ENCODE data around the gene ARL8B. TPM values are rescaled to one million over a fixed set of nuclear protein-coding genes. Genes with fewer than 3 reads are reported as not detected.

The ARL8B gene
- polyA plus RNA-seq, 3 donors: 46.6 to 121 (median 101) TPM

GRCh38 chr3:5191555-5192304, 69.6 kb downstream of the ARL8B start:
- WGBS (ENCODE audit: insufficient coverage): no CpG with 5 or more reads among the region's 5 CpGs
- peak overlapping the region; percentile 8 for H3K4me2 ChIP-seq (replicated peaks; ENCODE audit: extremely low read depth, low read length, poor library complexity, severe bottlenecking)
- peaks cover 71 to 83% of the 10 kb centered on the region in 2 donors for H3K4me1 ChIP-seq (ENCODE audit: control insufficient read depth in 1 of 2, insufficient read depth in 2 of 2, low read length in 2 of 2)
- H3K27ac Mint-ChIP-seq: peak overlapping the region; percentile 17 to 92 (median 83)
- intact Hi-C loops (cut with micrococcal nuclease): loop anchor here (2.0 to 10.0 kb wide), 2 partner anchors 69 to 177 kb away; partner anchors contain the start of gene ARL8B (in 1 of the 2)
- H3K36me3 Mint-ChIP-seq: peaks cover 13 to 28% of the 10 kb centered on the region in 2 donors
- H3K4me1 Mint-ChIP-seq: peaks cover 73% of the 10 kb centered on the region
- TF ChIP-seq CTCF (IDR thresholded peaks at IDR 0.05): no peak
- peaks cover 92% of the 10 kb centered on the region for H3K79me2 ChIP-seq (ENCODE audit: insufficient read depth, low read length)
- DNase-seq: peak in 1 of 3 donors; percentile 37
- H3K27me3 ChIP-seq (ENCODE audit: control insufficient read depth in 2 of 2, insufficient read depth in 2 of 2, low read length in 2 of 2): no peaks in the 10 kb centered on the region
- no peak overlapping the region for H3K4me3 ChIP-seq (replicated peaks in 1 of 3; ENCODE audit: low read depth in 2 of 3, low read length in 3 of 3)
- H3K27me3 Mint-ChIP-seq (ENCODE audit: low read depth in 3 of 3): peaks cover 0 to 2% (median 0%) of the 10 kb centered on the region in 3 donors
- H3K9me3 Mint-ChIP-seq: no peaks in the 10 kb centered on the region
- peaks cover 0 to 10% of the 10 kb centered on the region in 2 donors for H3K36me3 ChIP-seq (replicated peaks in 1 of 2; ENCODE audit: control insufficient read depth in 1 of 2, insufficient read depth in 2 of 2, low read length in 2 of 2)
- H3K4me3 Mint-ChIP-seq: no peak overlapping the region
- H2AFZ ChIP-seq (ENCODE audit: insufficient read depth, low read depth, low read length, poor library complexity, severe bottlenecking): no peak overlapping the region
- H3K27ac ChIP-seq (ENCODE audit: low read depth in 1 of 2, low read length in 2 of 2): peak overlapping the region in 1 of 2 donors; percentile 51
- H3K9ac ChIP-seq (ENCODE audit: insufficient read depth, low read length, poor library complexity, severe bottlenecking): no peak overlapping the region
- H3K9me3 ChIP-seq (replicated peaks in 1 of 2; ENCODE audit: control insufficient read depth in 1 of 2, insufficient read depth in 1 of 2, low read length in 2 of 2): no peaks in the 10 kb centered on the region
- peaks cover 59% of the 10 kb centered on the region for H4K20me1 ChIP-seq (ENCODE audit: insufficient read depth, low read length)

DNA sequence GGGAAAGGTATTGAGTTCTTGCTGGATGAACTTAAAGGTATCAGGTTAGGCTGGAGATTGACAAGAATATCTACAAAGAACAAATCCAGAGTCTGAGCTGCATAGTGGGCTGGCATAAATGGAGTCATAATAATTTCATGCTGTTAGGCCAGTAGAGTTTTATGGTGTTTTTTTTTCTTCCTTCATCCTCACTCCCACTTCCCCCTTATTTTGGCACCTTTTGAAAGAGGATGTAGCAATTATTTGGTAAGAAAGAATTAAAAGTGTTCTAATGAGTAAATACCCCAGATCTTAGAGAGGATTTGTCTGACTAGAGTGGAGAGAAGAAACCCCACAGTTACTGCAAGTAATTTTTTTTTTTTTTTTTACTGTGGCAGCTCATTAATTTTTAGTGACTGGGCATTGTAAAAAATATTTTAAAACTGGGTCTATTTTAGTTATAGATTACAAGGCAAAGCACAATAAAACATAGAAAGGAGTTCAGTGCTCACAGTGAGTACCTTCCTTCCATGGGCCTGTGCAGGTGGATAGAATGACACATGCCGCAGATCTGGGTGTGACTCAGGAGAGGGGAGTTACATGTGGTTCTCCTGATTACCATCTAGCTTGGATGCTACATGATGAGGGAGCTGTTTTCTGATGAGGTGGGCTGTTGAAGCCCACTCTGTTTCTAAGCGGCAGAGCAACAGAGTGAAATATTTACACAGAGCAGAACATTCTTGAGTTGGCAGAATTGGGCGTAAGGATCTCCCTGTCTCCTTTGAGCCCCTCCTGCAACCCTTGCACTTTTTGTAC, 70.7 kb downstream of the ARL8B start:
- Mint-ChIP-seq H3K27ac (peak overlapping the region; percentile 82 to 92 (median 86)), H3K4me3 (peak overlapping the region; percentile 11 to 16), H3K9me3 (no peaks in the 10 kb centered on the region), H3K27me3 (ENCODE audit: low read depth in 3 of 3) (no peaks in the 10 kb centered on the region), H3K4me1 (peaks cover 80% of the 10 kb centered on the region), H3K36me3 (peaks cover 20 to 33% of the 10 kb centered on the region in 2 donors)
- H3K4me1 ChIP-seq (ENCODE audit: control insufficient read depth in 1 of 2, insufficient read depth in 2 of 2, low read length in 2 of 2): peaks cover 77 to 88% of the 10 kb centered on the region in 2 donors
- H3K79me2 ChIP-seq (ENCODE audit: insufficient read depth, low read length): peaks cover 96% of the 10 kb centered on the region
- peak overlapping the region; percentile 5 to 51 for H3K27ac ChIP-seq (ENCODE audit: low read depth in 1 of 2, low read length in 2 of 2)
- no peaks in the 10 kb centered on the region for H3K9me3 ChIP-seq (replicated peaks in 1 of 2; ENCODE audit: control insufficient read depth in 1 of 2, insufficient read depth in 1 of 2, low read length in 2 of 2)
- peak in 2 of 3 donors; percentile 62 to 67 for DNase-seq
- 92% methylated on average over 2 of the region's 3 CpGs for whole genome bisulfite sequencing (ENCODE audit: insufficient coverage)
- no peaks in the 10 kb centered on the region for H3K27me3 ChIP-seq (ENCODE audit: control insufficient read depth in 2 of 2, insufficient read depth in 2 of 2, low read length in 2 of 2)
- no peak overlapping the region for H3K4me3 ChIP-seq (replicated peaks in 1 of 3; ENCODE audit: low read depth in 2 of 3, low read length in 3 of 3)
- TF ChIP-seq CTCF (IDR thresholded peaks at IDR 0.05): no peak
- H2AFZ ChIP-seq (ENCODE audit: insufficient read depth, low read depth, low read length, poor library complexity, severe bottlenecking): no peak overlapping the region
- H3K36me3 ChIP-seq (replicated peaks in 1 of 2; ENCODE audit: control insufficient read depth in 1 of 2, insufficient read depth in 2 of 2, low read length in 2 of 2): peaks cover 0 to 10% of the 10 kb centered on the region in 2 donors
- intact Hi-C loops (cut with micrococcal nuclease): loop anchor here (2.0 to 10.0 kb wide), 2 partner anchors 70 to 178 kb away; partner anchors contain the start of gene ARL8B (in 1 of the 2)
- H3K4me2 ChIP-seq (replicated peaks; ENCODE audit: extremely low read depth, low read length, poor library complexity, severe bottlenecking): peak overlapping the region; percentile 8
- no peak overlapping the region for H3K9ac ChIP-seq (ENCODE audit: insufficient read depth, low read length, poor library complexity, severe bottlenecking)
- H4K20me1 ChIP-seq (ENCODE audit: insufficient read depth, low read length): peaks cover 63% of the 10 kb centered on the region

Measured in CD14-positive monocyte (primary cell).